ENCODE measurements around the gene CHRNA7.

DNA sequence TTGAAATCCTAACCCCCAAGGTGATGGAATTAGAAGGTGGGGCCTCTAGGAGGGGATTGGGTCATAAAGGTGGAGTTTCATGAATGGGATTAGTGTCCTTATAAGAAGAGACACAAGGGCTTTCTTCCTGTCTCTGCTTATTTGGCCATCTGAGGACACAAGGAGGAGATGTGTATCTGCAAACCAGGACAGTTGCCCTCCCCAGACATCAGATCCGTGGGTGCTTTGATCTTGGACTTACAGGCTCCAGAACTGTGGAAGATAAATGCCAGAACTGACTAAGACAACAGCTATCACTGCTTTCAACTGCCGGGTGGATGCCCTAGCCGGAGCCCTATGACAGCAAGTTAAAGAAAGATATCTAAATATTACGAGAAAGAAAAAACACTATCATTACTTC, 94.4 kb downstream of the CHRNA7 start:
- TF ChIP-seq CTCF (IDR thresholded peaks at IDR 0.05) (no peak), POLR2A (IDR thresholded peaks at IDR 0.05) (no peak)

Measured in right lobe of liver (tissue), 4 donors.